Fibroblast of mammary gland (primary cell): ENCODE measurements around the gene SLC13A5.

Source experiments
- DNase-seq: peaks from one replicate; pipeline ENCODE4 v3.0.0-alpha.2; 2010; ENCODE audit warnings: low read depth
- H3K4me3 ChIP-seq: 2 replicates; pipeline ENCODE4 v1.5.1; 2011; ENCODE audit warnings: low read depth, mild to moderate bottlenecking, low read length, moderate library complexity; ENCODE audit not compliant: control insufficient read depth
- TF ChIP-seq, protein P1 (sequence below): conservative IDR thresholded peaks from 2 replicates; pipeline ENCODE4 v1.5.1; 2011; ENCODE audit warnings: low read depth, low read length, inconsistent platforms; ENCODE audit not compliant: control insufficient read depth, insufficient read depth

Gene SLC13A5

GRCh38 chr17:6711681-6712057, 1.5 kb downstream of the SLC13A5 start:
- TF ChIP-seq, protein P1, sequence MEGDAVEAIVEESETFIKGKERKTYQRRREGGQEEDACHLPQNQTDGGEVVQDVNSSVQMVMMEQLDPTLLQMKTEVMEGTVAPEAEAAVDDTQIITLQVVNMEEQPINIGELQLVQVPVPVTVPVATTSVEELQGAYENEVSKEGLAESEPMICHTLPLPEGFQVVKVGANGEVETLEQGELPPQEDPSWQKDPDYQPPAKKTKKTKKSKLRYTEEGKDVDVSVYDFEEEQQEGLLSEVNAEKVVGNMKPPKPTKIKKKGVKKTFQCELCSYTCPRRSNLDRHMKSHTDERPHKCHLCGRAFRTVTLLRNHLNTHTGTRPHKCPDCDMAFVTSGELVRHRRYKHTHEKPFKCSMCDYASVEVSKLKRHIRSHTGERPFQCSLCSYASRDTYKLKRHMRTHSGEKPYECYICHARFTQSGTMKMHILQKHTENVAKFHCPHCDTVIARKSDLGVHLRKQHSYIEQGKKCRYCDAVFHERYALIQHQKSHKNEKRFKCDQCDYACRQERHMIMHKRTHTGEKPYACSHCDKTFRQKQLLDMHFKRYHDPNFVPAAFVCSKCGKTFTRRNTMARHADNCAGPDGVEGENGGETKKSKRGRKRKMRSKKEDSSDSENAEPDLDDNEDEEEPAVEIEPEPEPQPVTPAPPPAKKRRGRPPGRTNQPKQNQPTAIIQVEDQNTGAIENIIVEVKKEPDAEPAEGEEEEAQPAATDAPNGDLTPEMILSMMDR: no peak
- no peak overlapping the region for H3K4me3 ChIP-seq
- DNase-seq: no peak

GRCh38 chr17:6711081-6711674, 2.0 kb downstream of the SLC13A5 start:
- TF ChIP-seq, protein P1: no peak
- DNase-seq: no peak
- no peak overlapping the region for H3K4me3 ChIP-seq

DNA sequence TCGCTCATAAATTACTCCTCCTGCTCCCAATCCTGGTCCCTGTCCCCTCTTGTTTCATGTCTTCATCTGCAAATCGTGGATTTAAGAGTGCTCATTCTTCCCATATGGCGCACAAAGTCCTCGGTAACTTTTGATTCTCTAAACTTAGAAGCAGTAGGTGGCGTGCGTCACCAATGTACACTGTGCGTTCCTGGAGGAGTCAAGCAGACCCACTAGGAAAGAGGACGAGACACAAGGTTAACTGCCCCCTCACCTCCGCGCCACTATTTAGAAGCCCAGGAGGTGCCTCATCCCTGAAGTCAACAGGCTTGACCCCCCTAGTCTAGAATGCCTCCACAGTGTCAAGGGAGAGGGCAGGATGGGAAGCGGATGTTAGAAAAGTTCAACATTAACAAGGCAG, 2.9 kb downstream of the SLC13A5 start:
- peak; percentile 9 for DNase-seq
- no peak overlapping the region for H3K4me3 ChIP-seq
- TF ChIP-seq, protein P1: no peak

GRCh38 chr17:6708357-6708961, 4.7 kb downstream of the SLC13A5 start:
- TF ChIP-seq, protein P1: no peak
- H3K4me3 ChIP-seq: no peak overlapping the region
- DNase-seq: no peak

GRCh38 chr17:6706996-6707395, 6.2 kb downstream of the SLC13A5 start:
- TF ChIP-seq, protein P1: no peak
- no peak overlapping the region for H3K4me3 ChIP-seq
- DNase-seq: no peak

- no peak for DNase-seq
- TF ChIP-seq, protein P1: no peak
Measured at GRCh38 chr17:6706499-6706898, 6.7 kb downstream of the SLC13A5 start.

More at GRCh38 chr17:6706499-6706898, 6.7 kb downstream of the SLC13A5 start:
- no peak overlapping the region for H3K4me3 ChIP-seq
